ENCODE data around the gene TXNDC2. TPM values are rescaled to one million over a fixed set of nuclear protein-coding genes. Genes with fewer than 3 reads are reported as not detected.

Gene TXNDC2
- polyA plus RNA-seq, 1 experiment: 0.06 TPM

DNA sequence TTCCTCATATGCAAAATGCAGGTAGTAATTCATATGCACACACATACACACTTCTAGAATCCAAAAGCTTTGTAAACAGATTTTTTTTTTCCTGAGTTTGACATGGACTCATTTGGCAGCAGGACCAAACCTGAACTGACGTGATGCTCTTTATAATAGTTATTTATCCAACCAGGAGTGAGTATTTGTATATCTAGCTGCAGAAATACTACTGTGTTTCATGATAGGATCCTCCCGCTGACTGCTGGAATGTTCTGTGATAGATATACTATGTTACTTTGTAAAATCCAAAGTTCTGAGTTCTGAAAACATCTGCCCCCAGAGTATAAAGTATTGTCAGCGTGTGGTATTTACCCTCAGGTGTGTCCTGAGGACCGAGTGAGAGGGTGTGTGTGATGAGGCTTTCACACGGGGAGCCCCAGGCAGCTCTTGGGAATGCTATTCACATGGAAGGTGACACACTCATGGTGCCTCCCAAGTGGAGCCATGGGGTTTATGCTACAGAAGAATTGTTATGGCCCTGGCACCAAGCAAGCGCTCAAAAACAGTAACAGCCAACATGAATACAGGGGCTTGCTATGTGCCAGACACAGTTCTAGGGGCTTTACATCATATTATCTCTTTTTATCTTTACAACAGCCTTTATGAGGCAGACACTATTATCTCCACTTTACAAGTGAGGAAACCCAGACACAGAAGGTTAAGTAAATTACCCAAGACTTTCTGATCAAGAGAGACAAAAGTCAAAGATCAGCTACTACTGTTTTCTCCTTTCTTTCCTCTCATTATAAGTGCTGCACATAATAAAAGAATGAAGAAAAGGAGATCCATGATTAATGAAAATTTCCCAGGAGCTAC lies 16.7 kb upstream of the TXNDC2 start:
- Histone ChIP-seq H3K27me3 (ENCODE audit: control insufficient read depth, insufficient read depth, low read length) (no peaks in the 10 kb centered on the region), H3K27ac (ENCODE audit: low read depth, low read length) (no peak overlapping the region), H3K9me3 (ENCODE audit: control insufficient read depth, insufficient read depth, low read length) (peaks cover 19% of the 10 kb centered on the region), H3K4me3 (ENCODE audit: low read depth, low read length) (no peak overlapping the region)
- CTCF ChIA-PET: interaction anchor here (1.0 to 1.4 kb wide), 2 partner anchors 103 to 294 kb away, joined by 3 to 6 read pairs; no protein-coding TSS in a partner anchor
- POLR2A ChIA-PET: interaction anchor here (1.5 kb wide), 1 partner anchor 45 kb away, joined by 7 read pairs; the partner anchor contains the start of gene VAPA
- no peak for DNase-seq (ENCODE audit: low read depth, low spot score)
- TF ChIP-seq, protein P1, sequence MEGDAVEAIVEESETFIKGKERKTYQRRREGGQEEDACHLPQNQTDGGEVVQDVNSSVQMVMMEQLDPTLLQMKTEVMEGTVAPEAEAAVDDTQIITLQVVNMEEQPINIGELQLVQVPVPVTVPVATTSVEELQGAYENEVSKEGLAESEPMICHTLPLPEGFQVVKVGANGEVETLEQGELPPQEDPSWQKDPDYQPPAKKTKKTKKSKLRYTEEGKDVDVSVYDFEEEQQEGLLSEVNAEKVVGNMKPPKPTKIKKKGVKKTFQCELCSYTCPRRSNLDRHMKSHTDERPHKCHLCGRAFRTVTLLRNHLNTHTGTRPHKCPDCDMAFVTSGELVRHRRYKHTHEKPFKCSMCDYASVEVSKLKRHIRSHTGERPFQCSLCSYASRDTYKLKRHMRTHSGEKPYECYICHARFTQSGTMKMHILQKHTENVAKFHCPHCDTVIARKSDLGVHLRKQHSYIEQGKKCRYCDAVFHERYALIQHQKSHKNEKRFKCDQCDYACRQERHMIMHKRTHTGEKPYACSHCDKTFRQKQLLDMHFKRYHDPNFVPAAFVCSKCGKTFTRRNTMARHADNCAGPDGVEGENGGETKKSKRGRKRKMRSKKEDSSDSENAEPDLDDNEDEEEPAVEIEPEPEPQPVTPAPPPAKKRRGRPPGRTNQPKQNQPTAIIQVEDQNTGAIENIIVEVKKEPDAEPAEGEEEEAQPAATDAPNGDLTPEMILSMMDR (IDR thresholded peaks at IDR 0.05; ENCODE audit: low read depth, low read length): no peak

DNA sequence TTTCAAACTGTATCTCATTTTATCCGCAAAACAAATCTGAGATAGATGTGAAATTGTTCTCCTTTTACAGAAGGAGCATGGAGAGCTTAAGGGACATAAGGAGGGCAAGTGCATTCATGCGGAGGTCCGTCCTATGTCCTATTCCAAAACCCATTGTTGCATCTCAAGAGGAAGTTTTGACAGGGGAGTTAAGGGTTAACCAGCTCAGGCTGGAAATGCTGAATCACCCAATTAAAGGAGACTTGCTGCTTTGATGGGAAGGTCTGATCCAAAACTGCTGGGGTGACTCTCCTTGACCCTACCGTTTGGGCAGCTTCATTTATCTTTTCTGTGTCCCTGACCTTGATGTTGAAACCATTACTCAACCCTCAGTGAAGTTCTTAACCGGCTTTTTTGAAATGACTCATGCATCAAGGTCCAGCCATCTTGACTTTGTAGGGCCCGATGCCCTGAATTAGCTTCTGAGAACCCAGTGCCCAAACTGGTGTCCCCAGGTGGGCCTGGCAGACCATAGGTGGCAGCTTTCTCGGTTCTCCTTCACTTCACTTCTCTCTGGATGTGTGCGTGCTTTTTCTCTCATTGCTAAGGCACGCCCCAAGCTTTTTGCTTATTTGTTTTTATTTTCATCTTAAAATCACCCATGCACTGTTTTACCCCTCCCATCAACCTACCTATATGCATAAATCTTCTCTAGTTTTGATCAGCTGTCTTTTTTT lies 15.9 kb upstream of the TXNDC2 start:
- Histone ChIP-seq H3K27me3 (ENCODE audit: control insufficient read depth, insufficient read depth, low read length) (no peaks in the 10 kb centered on the region), H3K27ac (ENCODE audit: low read depth, low read length) (peak overlapping the region; percentile 47), H3K4me3 (ENCODE audit: low read depth, low read length) (no peak overlapping the region), H3K9me3 (ENCODE audit: control insufficient read depth, insufficient read depth, low read length) (peaks cover 18% of the 10 kb centered on the region)
- no peak for DNase-seq (ENCODE audit: low read depth, low spot score)
- CTCF ChIA-PET: interaction anchor here (1.0 to 1.4 kb wide), 2 partner anchors 102 to 294 kb away, joined by 3 to 6 read pairs; no protein-coding TSS in a partner anchor
- TF ChIP-seq, protein P1 (IDR thresholded peaks at IDR 0.05; ENCODE audit: low read depth, low read length): no peak
- POLR2A ChIA-PET: interaction anchor here (1.5 kb wide), 1 partner anchor 44 kb away, joined by 7 read pairs; the partner anchor contains the start of gene VAPA

DNA sequence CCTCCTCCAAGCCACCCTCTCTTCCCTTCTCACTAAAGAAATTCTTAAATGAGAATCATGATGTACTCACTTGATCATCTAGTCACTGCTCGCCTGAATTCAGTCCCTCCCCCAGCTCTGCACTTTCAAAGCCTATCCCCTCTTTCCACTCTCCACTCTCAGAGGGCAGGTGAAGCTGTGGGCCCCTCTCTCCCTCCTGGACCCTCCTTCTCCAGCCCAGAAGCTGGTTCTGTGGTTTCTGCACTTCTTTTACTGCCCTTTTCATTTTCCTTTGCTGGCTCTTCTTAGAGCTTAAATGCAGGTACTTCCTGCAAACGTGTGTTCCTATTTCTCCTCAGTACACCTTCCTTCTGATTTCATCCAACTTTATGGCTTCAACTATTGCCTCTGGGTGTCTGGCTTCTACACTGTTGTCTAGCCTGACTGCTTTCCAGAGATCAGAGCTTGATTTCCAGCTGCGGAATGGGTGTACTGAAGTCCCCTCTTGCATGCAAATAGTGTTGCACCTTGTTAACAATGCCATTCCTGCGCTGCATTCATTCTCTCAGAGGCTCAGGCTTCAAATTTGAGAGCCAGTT lies 15.3 kb upstream of the TXNDC2 start:
- POLR2A ChIA-PET: interaction anchor here (1.5 kb wide), 1 partner anchor 43 kb away, joined by 7 read pairs; the partner anchor contains the start of gene VAPA
- Histone ChIP-seq H3K27me3 (ENCODE audit: control insufficient read depth, insufficient read depth, low read length) (no peaks in the 10 kb centered on the region), H3K27ac (ENCODE audit: low read depth, low read length) (no peak overlapping the region), H3K4me3 (ENCODE audit: low read depth, low read length) (no peak overlapping the region), H3K9me3 (ENCODE audit: control insufficient read depth, insufficient read depth, low read length) (peaks cover 13% of the 10 kb centered on the region)
- TF ChIP-seq, protein P1 (IDR thresholded peaks at IDR 0.05; ENCODE audit: low read depth, low read length): no peak
- no peak for DNase-seq (ENCODE audit: low read depth, low spot score)
- CTCF ChIA-PET: interaction anchor here (1.4 kb wide), 1 partner anchor 295 kb away, joined by 6 read pairs; no protein-coding TSS in a partner anchor

DNA sequence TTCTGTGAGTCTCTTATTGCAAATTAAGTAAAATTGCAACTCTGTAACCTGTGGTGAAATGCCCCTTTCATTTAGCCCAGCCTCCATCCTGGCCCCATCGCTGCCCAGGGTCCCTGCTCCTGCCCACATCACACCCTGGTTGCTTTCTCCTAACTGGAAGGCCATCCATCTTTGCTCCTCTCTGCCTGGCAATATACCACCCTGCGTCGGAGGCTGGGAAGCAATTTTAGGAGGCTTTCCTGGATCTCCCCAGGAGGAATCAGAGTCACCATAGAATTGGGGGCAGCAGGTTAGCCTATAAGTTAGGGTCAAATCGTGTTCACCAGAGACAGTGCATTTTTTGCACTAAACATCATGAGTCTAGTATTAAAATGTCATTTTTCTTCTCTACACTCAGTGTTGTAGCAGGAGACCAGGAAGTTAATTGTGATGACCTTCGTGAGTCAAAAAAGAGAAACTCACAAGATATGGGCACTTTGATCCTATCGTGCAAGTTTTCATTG lies 14.5 kb upstream of the TXNDC2 start:
- TF ChIP-seq, protein P1 (IDR thresholded peaks at IDR 0.05; ENCODE audit: low read depth, low read length): no peak
- no peaks in the 10 kb centered on the region for H3K27me3 ChIP-seq (ENCODE audit: control insufficient read depth, insufficient read depth, low read length)
- peaks cover 5% of the 10 kb centered on the region for H3K9me3 ChIP-seq (ENCODE audit: control insufficient read depth, insufficient read depth, low read length)
- H3K4me3 ChIP-seq (ENCODE audit: low read depth, low read length): no peak overlapping the region
- DNase-seq (ENCODE audit: low read depth, low spot score): no peak
- no peak overlapping the region for H3K27ac ChIP-seq (ENCODE audit: low read depth, low read length)
- ChIA-PET CTCF (no interaction called here), POLR2A (no interaction called here)

Measured in AG04450 (cell line).